ENCODE data around the gene ACAA1. TPM values are rescaled to one million over a fixed set of nuclear protein-coding genes. Genes with fewer than 3 reads are reported as not detected.

The ACAA1 gene
- total and polyA plus RNA-seq, 4 donors, result 220 to 410 (median 340) TPM

DNA sequence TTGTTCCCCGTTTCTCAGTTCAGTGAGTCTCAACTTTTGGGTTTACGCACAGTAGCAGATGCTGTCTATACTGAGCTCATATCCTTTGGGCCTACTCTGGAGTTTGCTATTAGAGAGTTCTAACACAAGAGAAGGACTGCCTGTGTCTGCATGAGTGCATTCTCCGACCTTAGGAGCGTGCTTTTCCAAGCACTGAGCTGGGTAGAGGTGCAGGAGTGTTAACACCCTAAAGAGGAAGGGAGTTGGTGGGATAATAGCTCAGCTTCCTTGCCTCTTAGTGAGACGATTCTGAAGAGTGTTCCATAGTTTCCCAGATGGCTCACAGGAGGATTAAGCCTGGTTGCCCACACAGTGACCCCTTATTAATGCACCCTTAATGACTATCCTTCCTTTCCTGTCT lies 21.5 kb upstream of the ACAA1 start:
- Histone ChIP-seq H3K4me3 (ENCODE audit: low read depth in 1 of 3, low read length in 3 of 3) (no peak overlapping the region), H3K9me3 (ENCODE audit: control insufficient read depth in 4 of 4, low read length in 3 of 4) (no peaks in the 10 kb centered on the region), H3K36me3 (ENCODE audit: control insufficient read depth in 4 of 4, insufficient read depth in 3 of 4, low read depth in 1 of 4, low read length in 3 of 4) (no peaks in the 10 kb centered on the region), H3K27ac (ENCODE audit: low read depth in 1 of 2, low read length in 2 of 2) (no peak overlapping the region), H3K9ac (ENCODE audit: low read depth in 1 of 2, low read length in 2 of 2) (no peak overlapping the region), H3K27me3 (ENCODE audit: control insufficient read depth in 4 of 4, insufficient read depth in 4 of 4, low read length in 3 of 4) (no peaks in the 10 kb centered on the region), H3K4me1 (ENCODE audit: control insufficient read depth in 4 of 4, insufficient read depth in 4 of 4, low read length in 3 of 4) (no peaks in the 10 kb centered on the region)
- 87% methylated on average over 5 of the region's 5 CpGs for WGBS
- no peak for DNase-seq (ENCODE audit: low spot score)
- TF ChIP-seq, protein P1, sequence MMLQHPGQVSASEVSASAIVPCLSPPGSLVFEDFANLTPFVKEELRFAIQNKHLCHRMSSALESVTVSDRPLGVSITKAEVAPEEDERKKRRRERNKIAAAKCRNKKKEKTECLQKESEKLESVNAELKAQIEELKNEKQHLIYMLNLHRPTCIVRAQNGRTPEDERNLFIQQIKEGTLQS (IDR thresholded peaks at IDR 0.05), result no peak
- TF ChIP-seq, protein P2, sequence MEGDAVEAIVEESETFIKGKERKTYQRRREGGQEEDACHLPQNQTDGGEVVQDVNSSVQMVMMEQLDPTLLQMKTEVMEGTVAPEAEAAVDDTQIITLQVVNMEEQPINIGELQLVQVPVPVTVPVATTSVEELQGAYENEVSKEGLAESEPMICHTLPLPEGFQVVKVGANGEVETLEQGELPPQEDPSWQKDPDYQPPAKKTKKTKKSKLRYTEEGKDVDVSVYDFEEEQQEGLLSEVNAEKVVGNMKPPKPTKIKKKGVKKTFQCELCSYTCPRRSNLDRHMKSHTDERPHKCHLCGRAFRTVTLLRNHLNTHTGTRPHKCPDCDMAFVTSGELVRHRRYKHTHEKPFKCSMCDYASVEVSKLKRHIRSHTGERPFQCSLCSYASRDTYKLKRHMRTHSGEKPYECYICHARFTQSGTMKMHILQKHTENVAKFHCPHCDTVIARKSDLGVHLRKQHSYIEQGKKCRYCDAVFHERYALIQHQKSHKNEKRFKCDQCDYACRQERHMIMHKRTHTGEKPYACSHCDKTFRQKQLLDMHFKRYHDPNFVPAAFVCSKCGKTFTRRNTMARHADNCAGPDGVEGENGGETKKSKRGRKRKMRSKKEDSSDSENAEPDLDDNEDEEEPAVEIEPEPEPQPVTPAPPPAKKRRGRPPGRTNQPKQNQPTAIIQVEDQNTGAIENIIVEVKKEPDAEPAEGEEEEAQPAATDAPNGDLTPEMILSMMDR (IDR thresholded peaks at IDR 0.05; ENCODE audit: low read depth, low read length, missing input control), result no peak
- TF ChIP-seq GABPA (IDR thresholded peaks at IDR 0.05 in 1 of 2, conservative IDR thresholded peaks at IDR 0.05 in 1 of 2) (no peak), HNF4A (conservative IDR thresholded peaks at IDR 0.05) (no peak), HNF4G (IDR thresholded peaks at IDR 0.05) (no peak)
- TF ChIP-seq, protein P3, sequence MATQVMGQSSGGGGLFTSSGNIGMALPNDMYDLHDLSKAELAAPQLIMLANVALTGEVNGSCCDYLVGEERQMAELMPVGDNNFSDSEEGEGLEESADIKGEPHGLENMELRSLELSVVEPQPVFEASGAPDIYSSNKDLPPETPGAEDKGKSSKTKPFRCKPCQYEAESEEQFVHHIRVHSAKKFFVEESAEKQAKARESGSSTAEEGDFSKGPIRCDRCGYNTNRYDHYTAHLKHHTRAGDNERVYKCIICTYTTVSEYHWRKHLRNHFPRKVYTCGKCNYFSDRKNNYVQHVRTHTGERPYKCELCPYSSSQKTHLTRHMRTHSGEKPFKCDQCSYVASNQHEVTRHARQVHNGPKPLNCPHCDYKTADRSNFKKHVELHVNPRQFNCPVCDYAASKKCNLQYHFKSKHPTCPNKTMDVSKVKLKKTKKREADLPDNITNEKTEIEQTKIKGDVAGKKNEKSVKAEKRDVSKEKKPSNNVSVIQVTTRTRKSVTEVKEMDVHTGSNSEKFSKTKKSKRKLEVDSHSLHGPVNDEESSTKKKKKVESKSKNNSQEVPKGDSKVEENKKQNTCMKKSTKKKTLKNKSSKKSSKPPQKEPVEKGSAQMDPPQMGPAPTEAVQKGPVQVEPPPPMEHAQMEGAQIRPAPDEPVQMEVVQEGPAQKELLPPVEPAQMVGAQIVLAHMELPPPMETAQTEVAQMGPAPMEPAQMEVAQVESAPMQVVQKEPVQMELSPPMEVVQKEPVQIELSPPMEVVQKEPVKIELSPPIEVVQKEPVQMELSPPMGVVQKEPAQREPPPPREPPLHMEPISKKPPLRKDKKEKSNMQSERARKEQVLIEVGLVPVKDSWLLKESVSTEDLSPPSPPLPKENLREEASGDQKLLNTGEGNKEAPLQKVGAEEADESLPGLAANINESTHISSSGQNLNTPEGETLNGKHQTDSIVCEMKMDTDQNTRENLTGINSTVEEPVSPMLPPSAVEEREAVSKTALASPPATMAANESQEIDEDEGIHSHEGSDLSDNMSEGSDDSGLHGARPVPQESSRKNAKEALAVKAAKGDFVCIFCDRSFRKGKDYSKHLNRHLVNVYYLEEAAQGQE (IDR thresholded peaks at IDR 0.05), result no peak
- TF ChIP-seq, protein P4, sequence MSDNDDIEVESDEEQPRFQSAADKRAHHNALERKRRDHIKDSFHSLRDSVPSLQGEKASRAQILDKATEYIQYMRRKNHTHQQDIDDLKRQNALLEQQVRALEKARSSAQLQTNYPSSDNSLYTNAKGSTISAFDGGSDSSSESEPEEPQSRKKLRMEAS (IDR thresholded peaks at IDR 0.05), result no peak

DNA sequence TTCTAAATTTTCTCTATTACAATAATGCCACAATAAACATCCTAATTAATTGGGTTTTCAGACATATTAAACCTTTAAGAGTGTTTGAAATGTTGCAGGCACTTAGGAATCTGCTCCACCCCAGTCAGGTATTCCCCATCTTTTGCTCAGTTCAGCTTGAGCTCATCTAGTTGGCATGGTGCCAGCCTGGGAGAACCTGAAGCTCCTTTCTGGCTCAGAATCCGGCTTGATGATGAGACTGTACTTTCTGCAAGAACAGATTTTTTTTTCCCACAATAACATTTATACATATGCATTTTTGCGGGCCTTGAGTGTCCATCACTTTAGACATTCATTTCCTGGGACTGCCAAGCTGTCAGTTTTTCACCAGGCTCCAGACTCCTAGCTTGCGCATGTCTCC lies 20.7 kb upstream of the ACAA1 start:
- H3K27me3 ChIP-seq (ENCODE audit: control insufficient read depth in 4 of 4, insufficient read depth in 4 of 4, low read length in 3 of 4), result no peaks in the 10 kb centered on the region
- H3K9me3 ChIP-seq (ENCODE audit: control insufficient read depth in 4 of 4, low read length in 3 of 4), result no peaks in the 10 kb centered on the region
- 94% methylated on average over 3 of the region's 3 CpGs for WGBS

More for the DNA sequence above, 20.7 kb upstream of the ACAA1 start:
- TF ChIP-seq GABPA (IDR thresholded peaks at IDR 0.05 in 1 of 2, conservative IDR thresholded peaks at IDR 0.05 in 1 of 2) (no peak), FOXA2 (IDR thresholded peaks at IDR 0.05) (no peak), YY1 (IDR thresholded peaks at IDR 0.05) (no peak), JUND (IDR thresholded peaks at IDR 0.05) (no peak), RXRA (IDR thresholded peaks at IDR 0.05) (no peak), HNF4G (IDR thresholded peaks at IDR 0.05) (no peak), NR2F2 (IDR thresholded peaks at IDR 0.05) (no peak), FOXA1 (IDR thresholded peaks at IDR 0.05) (no peak), HNF4A (conservative IDR thresholded peaks at IDR 0.05) (no peak), TAF1 (conservative IDR thresholded peaks at IDR 0.05) (no peak), SP1 (IDR thresholded peaks at IDR 0.05) (no peak), EGR1 (IDR thresholded peaks at IDR 0.05; ENCODE audit: low read depth in 2 of 2) (no peak), RAD21 (IDR thresholded peaks at IDR 0.05) (no peak)
- TF ChIP-seq, protein P3 (IDR thresholded peaks at IDR 0.05), result no peak
- TF ChIP-seq, protein P5, sequence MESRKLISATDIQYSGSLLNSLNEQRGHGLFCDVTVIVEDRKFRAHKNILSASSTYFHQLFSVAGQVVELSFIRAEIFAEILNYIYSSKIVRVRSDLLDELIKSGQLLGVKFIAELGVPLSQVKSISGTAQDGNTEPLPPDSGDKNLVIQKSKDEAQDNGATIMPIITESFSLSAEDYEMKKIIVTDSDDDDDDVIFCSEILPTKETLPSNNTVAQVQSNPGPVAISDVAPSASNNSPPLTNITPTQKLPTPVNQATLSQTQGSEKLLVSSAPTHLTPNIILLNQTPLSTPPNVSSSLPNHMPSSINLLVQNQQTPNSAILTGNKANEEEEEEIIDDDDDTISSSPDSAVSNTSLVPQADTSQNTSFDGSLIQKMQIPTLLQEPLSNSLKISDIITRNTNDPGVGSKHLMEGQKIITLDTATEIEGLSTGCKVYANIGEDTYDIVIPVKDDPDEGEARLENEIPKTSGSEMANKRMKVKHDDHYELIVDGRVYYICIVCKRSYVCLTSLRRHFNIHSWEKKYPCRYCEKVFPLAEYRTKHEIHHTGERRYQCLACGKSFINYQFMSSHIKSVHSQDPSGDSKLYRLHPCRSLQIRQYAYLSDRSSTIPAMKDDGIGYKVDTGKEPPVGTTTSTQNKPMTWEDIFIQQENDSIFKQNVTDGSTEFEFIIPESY (IDR thresholded peaks at IDR 0.05), result no peak
- TF ChIP-seq, protein P4 (IDR thresholded peaks at IDR 0.05), result no peak
- TF ChIP-seq, protein P1 (IDR thresholded peaks at IDR 0.05), result no peak
- DNase-seq (ENCODE audit: low spot score), result no peak
- Histone ChIP-seq H3K36me3 (ENCODE audit: control insufficient read depth in 4 of 4, insufficient read depth in 3 of 4, low read depth in 1 of 4, low read length in 3 of 4) (no peaks in the 10 kb centered on the region), H3K9ac (ENCODE audit: low read depth in 1 of 2, low read length in 2 of 2) (no peak overlapping the region), H3K27ac (ENCODE audit: low read depth in 1 of 2, low read length in 2 of 2) (no peak overlapping the region), H3K4me1 (ENCODE audit: control insufficient read depth in 4 of 4, insufficient read depth in 4 of 4, low read length in 3 of 4) (no peaks in the 10 kb centered on the region), H3K4me3 (ENCODE audit: low read depth in 1 of 3, low read length in 3 of 3) (no peak overlapping the region)

All from liver (tissue), 9 donors.